GM12865 (cell line): ENCODE measurements around the gene RAB40C.
A peak's percentile ranks its signal among the peaks of the same experiment; 100 is the strongest.

Experiments
- DNase-seq: peaks from one replicate; pipeline ENCODE4 v3.0.0; 2010; ENCODE audit warnings: low read depth
- H3K4me3 ChIP-seq: 2 replicates; pipeline ENCODE4 v1.5.1; 2011; ENCODE audit warnings: mild to moderate bottlenecking, low read depth, low read length, control low read depth
- TF ChIP-seq, protein P1 (sequence below): IDR thresholded peaks from 2 replicates; pipeline ENCODE4 v1.5.1; 2011; ENCODE audit warnings: low read length, control low read depth, low read depth, inconsistent platforms; ENCODE audit not compliant: insufficient read depth; ENCODE audit errors: missing control alignments

Gene RAB40C

DNA sequence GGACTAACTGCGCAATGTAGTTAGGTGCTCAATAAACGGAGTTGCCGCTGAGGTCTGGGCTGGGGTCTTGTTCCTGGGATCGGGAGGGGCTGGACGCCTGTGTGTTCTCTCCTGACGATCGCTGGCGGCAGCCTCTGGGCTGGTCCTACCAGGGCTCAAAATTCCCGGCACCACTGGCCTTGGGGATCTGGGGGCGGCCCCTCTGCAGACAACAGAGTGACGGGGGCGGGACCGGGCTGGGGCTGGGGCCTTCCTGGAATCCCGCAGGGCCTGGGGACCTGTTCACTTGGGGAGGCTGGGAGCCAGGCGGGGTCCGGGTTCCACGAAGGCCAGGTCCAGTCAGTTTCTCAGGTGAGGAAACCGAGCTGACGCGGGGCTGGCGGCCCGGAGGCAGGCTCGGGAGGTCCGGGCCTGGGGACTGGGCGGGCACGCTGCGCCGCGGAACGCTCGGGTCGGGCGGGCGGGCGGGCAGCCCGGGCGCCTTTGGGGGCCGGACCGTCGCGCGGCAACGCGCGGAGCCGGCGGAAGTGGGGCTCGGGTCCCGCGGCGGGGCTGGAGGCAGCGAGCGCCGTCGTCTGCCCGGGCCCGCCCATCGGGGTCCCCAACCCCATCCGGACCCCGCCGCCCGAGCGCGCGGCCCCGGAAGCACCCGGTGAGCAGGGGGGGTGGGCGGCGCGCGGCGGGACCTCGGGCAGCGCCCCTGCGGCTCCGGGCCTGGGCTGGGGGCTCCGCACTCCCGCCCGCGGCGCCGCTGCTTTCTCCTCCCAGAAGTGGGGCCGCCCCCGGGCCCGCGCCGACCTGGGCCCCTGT, 20.2 kb upstream of the RAB40C start, which contains the start of gene PIGQ:
PIGQ (plus strand) TSS at position 524 of the 810 bp plus-strand sequence. CDS start 4,107 bp downstream, outside the sequence.
- TF ChIP-seq, protein P1, sequence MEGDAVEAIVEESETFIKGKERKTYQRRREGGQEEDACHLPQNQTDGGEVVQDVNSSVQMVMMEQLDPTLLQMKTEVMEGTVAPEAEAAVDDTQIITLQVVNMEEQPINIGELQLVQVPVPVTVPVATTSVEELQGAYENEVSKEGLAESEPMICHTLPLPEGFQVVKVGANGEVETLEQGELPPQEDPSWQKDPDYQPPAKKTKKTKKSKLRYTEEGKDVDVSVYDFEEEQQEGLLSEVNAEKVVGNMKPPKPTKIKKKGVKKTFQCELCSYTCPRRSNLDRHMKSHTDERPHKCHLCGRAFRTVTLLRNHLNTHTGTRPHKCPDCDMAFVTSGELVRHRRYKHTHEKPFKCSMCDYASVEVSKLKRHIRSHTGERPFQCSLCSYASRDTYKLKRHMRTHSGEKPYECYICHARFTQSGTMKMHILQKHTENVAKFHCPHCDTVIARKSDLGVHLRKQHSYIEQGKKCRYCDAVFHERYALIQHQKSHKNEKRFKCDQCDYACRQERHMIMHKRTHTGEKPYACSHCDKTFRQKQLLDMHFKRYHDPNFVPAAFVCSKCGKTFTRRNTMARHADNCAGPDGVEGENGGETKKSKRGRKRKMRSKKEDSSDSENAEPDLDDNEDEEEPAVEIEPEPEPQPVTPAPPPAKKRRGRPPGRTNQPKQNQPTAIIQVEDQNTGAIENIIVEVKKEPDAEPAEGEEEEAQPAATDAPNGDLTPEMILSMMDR, result no peak
- peak within 1 kb of the TSS; percentile 77 for H3K4me3 ChIP-seq
- DNase-seq, result peak; percentile 75

DNA sequence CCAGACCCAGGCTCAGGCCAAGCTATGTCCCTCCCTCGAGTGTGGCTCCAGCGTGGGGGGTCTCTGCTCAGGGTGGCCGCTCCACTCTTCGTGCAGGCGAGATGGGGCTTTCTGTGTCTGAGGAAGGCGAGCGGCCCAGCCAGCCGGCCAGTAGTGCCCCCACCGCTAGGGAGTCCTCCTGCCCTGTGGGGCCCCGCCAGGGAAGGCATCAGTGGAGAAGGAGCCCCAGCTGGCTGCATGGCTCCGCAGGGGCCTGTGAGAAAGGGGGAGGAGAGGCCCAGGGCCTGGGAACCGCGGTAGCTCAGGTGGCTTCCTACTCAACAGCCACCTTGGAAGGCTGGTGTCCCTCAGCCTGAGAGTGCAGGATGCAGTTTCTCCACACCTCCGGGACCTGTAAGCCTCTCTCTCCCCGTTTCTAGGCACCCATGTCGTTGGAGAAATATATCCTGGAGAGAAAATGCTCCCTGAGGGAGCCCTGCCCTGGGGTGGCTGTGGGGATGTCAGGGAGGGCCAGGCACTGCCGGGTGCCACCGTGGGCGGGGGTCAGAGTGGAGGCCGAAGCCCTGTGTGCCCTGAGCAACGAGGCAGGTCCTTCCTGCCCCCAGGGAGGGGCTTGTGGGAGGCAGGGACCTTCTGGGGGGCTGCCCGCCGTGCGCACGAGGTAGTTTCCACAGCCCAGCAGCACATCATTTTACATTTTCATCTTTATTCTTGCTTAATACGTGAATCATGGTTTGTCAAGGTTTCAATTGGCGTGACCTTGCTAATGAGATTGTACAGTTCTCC, 16.8 kb upstream of the RAB40C start:
- TF ChIP-seq, protein P1, result no peak
- no peak for DNase-seq
- no peak overlapping the region for H3K4me3 ChIP-seq

DNA sequence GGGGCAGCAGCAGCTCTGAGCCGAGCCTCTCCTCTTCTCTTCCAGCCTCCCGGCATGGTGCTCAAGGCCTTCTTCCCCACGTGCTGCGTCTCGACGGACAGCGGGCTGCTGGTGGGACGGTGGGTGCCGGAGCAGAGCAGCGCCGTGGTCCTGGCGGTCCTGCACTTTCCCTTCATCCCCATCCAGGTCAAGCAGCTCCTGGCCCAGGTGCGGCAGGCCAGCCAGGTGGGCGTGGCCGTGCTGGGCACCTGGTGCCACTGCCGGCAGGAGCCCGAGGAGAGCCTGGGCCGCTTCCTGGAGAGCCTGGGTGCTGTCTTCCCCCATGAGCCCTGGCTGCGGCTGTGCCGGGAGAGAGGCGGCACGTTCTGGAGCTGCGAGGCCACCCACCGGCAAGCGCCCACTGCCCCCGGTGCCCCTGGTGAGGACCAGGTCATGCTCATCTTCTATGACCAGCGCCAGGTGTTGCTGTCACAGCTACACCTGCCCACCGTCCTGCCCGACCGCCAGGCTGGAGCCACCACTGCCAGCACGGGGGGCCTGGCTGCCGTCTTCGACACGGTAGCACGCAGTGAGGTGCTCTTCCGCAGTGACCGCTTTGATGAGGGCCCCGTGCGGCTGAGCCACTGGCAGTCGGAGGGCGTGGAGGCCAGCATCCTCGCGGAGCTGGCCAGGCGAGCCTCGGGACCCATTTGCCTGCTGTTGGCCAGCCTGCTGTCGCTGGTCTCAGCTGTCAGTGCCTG, 15.7 kb upstream of the RAB40C start:
- no peak for DNase-seq
- no peak overlapping the region for H3K4me3 ChIP-seq
- TF ChIP-seq, protein P1, result no peak

DNA sequence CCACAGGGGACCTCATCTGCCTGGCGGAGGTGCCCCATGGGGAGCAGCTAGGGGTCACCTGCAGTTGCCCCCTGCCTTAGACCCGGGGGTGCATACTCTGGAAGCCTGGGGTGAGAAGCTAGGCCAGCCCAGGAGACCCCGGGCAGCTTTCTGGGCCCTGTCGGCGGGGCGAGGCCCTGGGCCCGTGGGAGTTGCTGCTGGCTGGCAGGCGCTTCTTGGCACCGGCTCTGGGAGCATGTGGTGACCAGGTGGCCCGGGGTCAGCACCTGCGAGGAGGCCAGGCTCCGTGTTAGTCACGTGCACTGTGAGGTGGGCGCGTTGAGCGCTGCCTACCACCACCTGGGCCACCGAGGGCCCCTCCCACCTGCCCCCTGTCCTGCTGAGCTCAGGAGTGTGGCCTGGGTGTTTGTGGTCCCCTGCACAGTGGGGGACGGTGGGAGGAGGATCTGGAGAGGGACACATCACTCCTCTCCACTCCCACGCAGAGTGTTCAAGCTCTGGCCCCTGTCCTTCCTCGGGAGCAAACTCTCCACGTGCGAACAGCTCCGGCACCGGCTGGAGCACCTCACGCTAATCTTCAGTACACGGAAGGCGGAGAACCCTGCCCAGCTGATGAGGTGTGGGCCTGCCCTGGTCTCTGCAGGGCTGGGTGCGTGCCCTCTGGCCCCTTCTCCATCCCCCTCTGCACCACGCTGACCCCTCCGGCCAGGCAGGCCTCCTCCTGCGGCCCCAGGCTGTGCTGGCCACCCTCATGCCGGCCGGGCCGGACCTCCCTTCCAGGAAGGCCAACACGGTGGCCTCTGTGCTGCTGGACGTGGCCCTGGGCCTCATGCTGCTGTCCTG, 14.3 kb upstream of the RAB40C start:
- DNase-seq, result no peak
- TF ChIP-seq, protein P1, result no peak

DNA sequence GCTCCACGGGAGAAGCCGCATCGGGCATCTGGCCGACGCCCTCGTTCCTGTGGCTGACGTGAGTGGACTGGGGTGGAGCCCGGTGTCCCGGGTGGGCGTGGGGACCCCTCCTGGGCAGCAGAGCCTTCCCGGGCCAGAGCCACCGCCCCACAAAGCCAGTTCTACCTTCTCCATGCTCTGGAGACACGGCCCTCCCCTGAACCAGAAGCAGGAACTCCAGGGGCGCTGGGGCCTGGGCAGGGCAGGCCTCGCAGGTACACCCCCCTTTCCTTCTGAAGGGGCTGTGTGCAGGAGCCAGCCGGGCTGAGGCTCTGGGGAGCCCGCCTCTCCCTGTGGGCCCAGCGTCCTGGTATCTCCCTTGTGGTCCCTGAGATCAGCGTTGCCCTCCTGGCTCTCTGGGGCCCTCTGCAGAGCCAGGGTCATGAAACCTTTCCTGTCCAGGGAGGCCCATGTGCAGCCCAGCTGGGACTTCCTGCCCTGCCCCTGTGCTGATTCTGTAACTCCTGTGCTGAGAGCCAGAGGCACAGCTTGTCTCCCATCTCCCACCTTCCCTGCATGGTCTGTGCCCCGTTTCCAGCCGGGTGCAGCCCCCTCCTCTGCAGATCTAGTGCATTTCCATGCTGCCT, 13.6 kb upstream of the RAB40C start:
- no peak for DNase-seq
- TF ChIP-seq, protein P1, result no peak
- no peak overlapping the region for H3K4me3 ChIP-seq

More for the DNA sequence above, 14.3 kb upstream of the RAB40C start:
- no peak overlapping the region for H3K4me3 ChIP-seq
